Neuronal stem cell (in vitro differentiated cells): Measurements from ENCODE around the gene TNNT3.

ENCODE experiments used
- DNase-seq: peaks from one replicate; pipeline ENCODE4 v3.0.0-alpha.2; 2013; ENCODE audit warnings: low spot score
- H2AFZ ChIP-seq: one replicate; pipeline ENCODE4 v1.6.1; 2013; ENCODE audit warnings: mild to moderate bottlenecking, low read length, inconsistent platforms
- H2AK5ac ChIP-seq: 2 replicates; pipeline ENCODE4 v1.6.1; 2013; ENCODE audit warnings: low read depth, mild to moderate bottlenecking, inconsistent platforms, low read length, moderate library complexity, mixed read lengths
- H2BK120ac ChIP-seq: 2 replicates; pipeline ENCODE4 v1.6.1; 2013; ENCODE audit warnings: low read depth, mild to moderate bottlenecking, inconsistent platforms, low read length, moderate library complexity, mixed read lengths
- H2BK12ac ChIP-seq: one replicate; pipeline ENCODE4 v1.6.1; 2013; ENCODE audit warnings: low read length, inconsistent platforms
- H2BK15ac ChIP-seq: 2 replicates; pipeline ENCODE4 v1.6.1; 2013; ENCODE audit warnings: mild to moderate bottlenecking, low read length, inconsistent platforms, mixed read lengths
- H2BK5ac ChIP-seq: one replicate; pipeline ENCODE4 v1.6.1; 2013; ENCODE audit warnings: inconsistent platforms, mild to moderate bottlenecking, low read length, moderate library complexity
- H3K14ac ChIP-seq: one replicate; pipeline ENCODE4 v1.6.1; 2013; ENCODE audit warnings: low read length, inconsistent platforms
- H3K18ac ChIP-seq: 2 replicates; pipeline ENCODE4 v1.6.1; 2013; ENCODE audit warnings: low read length, inconsistent platforms
- H3K23ac ChIP-seq: 2 replicates; pipeline ENCODE4 v1.6.1; 2013; ENCODE audit warnings: low read depth, mild to moderate bottlenecking, mixed read lengths, low read length, inconsistent platforms; ENCODE audit not compliant: poor library complexity
- H3K27ac ChIP-seq: replicated peaks from 3 replicates; pipeline ENCODE4 v1.5.1; 2013; ENCODE audit warnings: low read length, inconsistent platforms
- H3K27me3 ChIP-seq, 3 experiments: 2 replicates each; pipeline ENCODE4 v1.6.1; 2013; ENCODE audit warnings: low read length in 3 of 3, mild to moderate bottlenecking in 2 of 3, inconsistent platforms in 1 of 3, low read depth in 1 of 3, mixed read lengths in 1 of 3, moderate library complexity in 1 of 3; ENCODE audit not compliant: control insufficient read depth in 3 of 3, insufficient read depth in 3 of 3
- H3K36me3 ChIP-seq, 2 donors: replicated peaks in 1 of 2; 2 replicates each; pipeline ENCODE4 v1.6.1; 2013; ENCODE audit warnings: low read length in 2 of 2; ENCODE audit not compliant: control insufficient read depth in 2 of 2, insufficient read depth in 2 of 2
- H3K4ac ChIP-seq: 2 replicates; pipeline ENCODE4 v1.6.1; 2013; ENCODE audit warnings: inconsistent platforms, mild to moderate bottlenecking, low read length, moderate library complexity
- H3K4me1 ChIP-seq, 2 donors: 1 replicate in 1 of 2; 2 replicates in 1 of 2; pipeline ENCODE4 v1.6.1; 2013; ENCODE audit warnings: low read length in 2 of 2, low read depth in 1 of 2; ENCODE audit not compliant: control insufficient read depth in 2 of 2, insufficient read depth in 1 of 2
- H3K4me2 ChIP-seq: one replicate; pipeline ENCODE4 v1.6.1; 2013; ENCODE audit warnings: mild to moderate bottlenecking, low read length, inconsistent platforms; ENCODE audit not compliant: insufficient read depth, poor library complexity, severe bottlenecking
- H3K4me3 ChIP-seq, 2 donors: 2 replicates each; pipeline ENCODE4 v1.5.1; 2013; ENCODE audit warnings: low read length in 2 of 2, mild to moderate bottlenecking in 2 of 2, inconsistent platforms in 1 of 2, moderate library complexity in 1 of 2
- H3K79me1 ChIP-seq: one replicate; pipeline ENCODE4 v1.6.1; 2013; ENCODE audit warnings: low read depth, mild to moderate bottlenecking, inconsistent platforms, low read length, moderate library complexity
- H3K9ac ChIP-seq: one replicate; pipeline ENCODE4 v1.6.1; 2013; ENCODE audit warnings: mild to moderate bottlenecking, low read depth, low read length, inconsistent platforms; ENCODE audit not compliant: poor library complexity
- H3K9me3 ChIP-seq, 2 donors: replicated peaks in 1 of 2; 2 replicates each; pipeline versions ENCODE3 to v1.6.1; 2013; ENCODE audit warnings: low read length in 2 of 2, mild to moderate bottlenecking in 2 of 2, inconsistent platforms in 1 of 2, low read depth in 1 of 2, mixed read lengths in 1 of 2, moderate library complexity in 1 of 2; ENCODE audit not compliant: control insufficient read depth in 2 of 2, insufficient read depth in 1 of 2
- H4K8ac ChIP-seq: one replicate; pipeline ENCODE4 v1.6.1; 2013; ENCODE audit warnings: low read depth, mild to moderate bottlenecking, inconsistent platforms, low read length, moderate library complexity
- H4K91ac ChIP-seq: one replicate; pipeline ENCODE4 v1.6.1; 2013; ENCODE audit warnings: low read length, low read depth, mild to moderate bottlenecking, inconsistent platforms; ENCODE audit not compliant: poor library complexity
- WGBS, 2 donors: extraction: QIAGEN DNeasy Blood & Tissue Kit; methylation state at CpG; one replicate each; pipeline ENCODE4 v1.1.7; 2013; ENCODE audit warnings: missing lambda C conversion rate in 2 of 2, mixed read lengths in 1 of 2; ENCODE audit not compliant: insufficient read length in 2 of 2, insufficient replicate concordance in 1 of 2; ENCODE audit errors: extremely low coverage in 2 of 2; 5-methylcytosine and 5-hydroxymethylcytosine counted together

TNNT3 gene

GRCh38 chr11:1928891-1929541 is 9.5 kb downstream of the TNNT3 start:
- Histone ChIP-seq H3K27ac (no peak overlapping the region), H3K9ac (no peak overlapping the region), H2BK15ac (peak overlapping the region; percentile 87), H2BK12ac (peak overlapping the region; percentile 30), H3K27me3 (no peaks in the 10 kb centered on the region), H3K4me3 (no peak overlapping the region), H4K8ac (peak overlapping the region; percentile 65), H2AK5ac (peak overlapping the region; percentile 36), H3K9me3 (no peaks in the 10 kb centered on the region), H3K14ac (no peak overlapping the region), H2BK120ac (peak overlapping the region; percentile 87), H3K4me1 (peaks cover 11 to 16% of the 10 kb centered on the region in 2 donors), H3K23ac (peak overlapping the region; percentile 11), H3K36me3 (no peaks in the 10 kb centered on the region), H3K4ac (no peak overlapping the region), H3K4me2 (no peak overlapping the region), H4K91ac (no peak overlapping the region), H3K18ac (peak overlapping the region; percentile 71), H3K79me1 (no peaks in the 10 kb centered on the region), H2AFZ (peak overlapping the region; percentile 93), H2BK5ac (peak overlapping the region; percentile 96)
- no CpG with 5 or more reads among the region's 35 CpGs for WGBS, 2 donors
- DNase-seq = no peak

- Histone ChIP-seq H2AK5ac (peak overlapping the region; percentile 36), H3K4me3 (no peak overlapping the region), H3K4ac (no peak overlapping the region), H3K36me3 (no peaks in the 10 kb centered on the region), H3K27ac (no peak overlapping the region), H3K9ac (no peak overlapping the region), H3K79me1 (no peaks in the 10 kb centered on the region), H3K23ac (no peak overlapping the region), H3K4me2 (no peak overlapping the region), H4K8ac (peak overlapping the region; percentile 86), H4K91ac (no peak overlapping the region), H2BK5ac (peak overlapping the region; percentile 96), H3K9me3 (no peaks in the 10 kb centered on the region), H2BK12ac (no peak overlapping the region), H2BK15ac (no peak overlapping the region), H2AFZ (peak overlapping the region; percentile 35), H3K14ac (peak overlapping the region; percentile 71), H3K27me3 (peaks cover 0 to 3% (median 0%) of the 10 kb centered on the region in 3 experiments), H3K18ac (peak overlapping the region; percentile 57), H2BK120ac (no peak overlapping the region), H3K4me1 (peaks cover 11 to 16% of the 10 kb centered on the region in 2 donors)
- no CpG with 5 or more reads among the region's 25 CpGs for WGBS, 2 donors
- DNase-seq = no peak
Measured at GRCh38 chr11:1929621-1930461, 10.3 kb downstream of the TNNT3 start.

- Histone ChIP-seq H3K23ac (no peak overlapping the region), H2AFZ (no peak overlapping the region), H3K36me3 (no peaks in the 10 kb centered on the region), H2BK12ac (no peak overlapping the region), H3K4ac (no peak overlapping the region), H3K4me2 (no peak overlapping the region), H2BK5ac (peak overlapping the region; percentile 96), H3K18ac (no peak overlapping the region), H2BK120ac (no peak overlapping the region), H3K27ac (no peak overlapping the region), H3K14ac (no peak overlapping the region), H3K9ac (no peak overlapping the region), H3K4me3 (no peak overlapping the region), H4K8ac (no peak overlapping the region), H3K9me3 (no peaks in the 10 kb centered on the region), H3K4me1 (peaks cover 11 to 16% of the 10 kb centered on the region in 2 donors), H2AK5ac (no peak overlapping the region), H3K27me3 (peaks cover 0 to 3% (median 0%) of the 10 kb centered on the region in 3 experiments), H4K91ac (no peak overlapping the region), H2BK15ac (no peak overlapping the region), H3K79me1 (no peaks in the 10 kb centered on the region)
- WGBS, 2 donors = no CpG with 5 or more reads among the region's 9 CpGs
- no peak for DNase-seq
Measured at GRCh38 chr11:1930462-1930830, 10.9 kb downstream of the TNNT3 start.
